ENCODE data around the gene HNRNPUL1.
"Not testable (repeated sequence)": the region's sequence is repeated elsewhere in the genome, so short reads cannot be mapped to it uniquely, and the experiment has no call there.

The HNRNPUL1 gene

DNA sequence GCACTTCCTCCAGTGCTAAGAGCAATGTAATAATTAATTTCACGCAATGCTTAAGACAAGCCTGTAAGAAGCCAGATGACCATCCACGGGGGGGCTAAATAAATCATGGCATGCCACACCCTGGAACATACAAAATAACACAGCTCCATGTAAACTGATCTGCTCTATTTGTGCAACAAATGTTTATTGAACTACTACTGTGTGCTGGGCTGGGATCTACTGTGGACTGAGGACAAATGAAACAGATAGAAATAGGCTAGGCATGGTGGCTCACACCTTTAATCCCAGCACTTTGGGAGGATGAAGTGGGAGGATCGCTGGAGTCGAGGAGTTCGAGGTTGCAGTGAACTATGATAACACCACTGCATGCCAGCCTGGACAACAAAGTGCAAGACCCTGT is 68.3 kb downstream of the HNRNPUL1 start:
- no peak for DNase-seq (ENCODE audit: low read depth)
- TF ChIP-seq, protein P1, sequence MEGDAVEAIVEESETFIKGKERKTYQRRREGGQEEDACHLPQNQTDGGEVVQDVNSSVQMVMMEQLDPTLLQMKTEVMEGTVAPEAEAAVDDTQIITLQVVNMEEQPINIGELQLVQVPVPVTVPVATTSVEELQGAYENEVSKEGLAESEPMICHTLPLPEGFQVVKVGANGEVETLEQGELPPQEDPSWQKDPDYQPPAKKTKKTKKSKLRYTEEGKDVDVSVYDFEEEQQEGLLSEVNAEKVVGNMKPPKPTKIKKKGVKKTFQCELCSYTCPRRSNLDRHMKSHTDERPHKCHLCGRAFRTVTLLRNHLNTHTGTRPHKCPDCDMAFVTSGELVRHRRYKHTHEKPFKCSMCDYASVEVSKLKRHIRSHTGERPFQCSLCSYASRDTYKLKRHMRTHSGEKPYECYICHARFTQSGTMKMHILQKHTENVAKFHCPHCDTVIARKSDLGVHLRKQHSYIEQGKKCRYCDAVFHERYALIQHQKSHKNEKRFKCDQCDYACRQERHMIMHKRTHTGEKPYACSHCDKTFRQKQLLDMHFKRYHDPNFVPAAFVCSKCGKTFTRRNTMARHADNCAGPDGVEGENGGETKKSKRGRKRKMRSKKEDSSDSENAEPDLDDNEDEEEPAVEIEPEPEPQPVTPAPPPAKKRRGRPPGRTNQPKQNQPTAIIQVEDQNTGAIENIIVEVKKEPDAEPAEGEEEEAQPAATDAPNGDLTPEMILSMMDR (IDR thresholded peaks at IDR 0.05; ENCODE audit: control insufficient read depth, extremely low read depth, insufficient read depth), result no peak

DNA sequence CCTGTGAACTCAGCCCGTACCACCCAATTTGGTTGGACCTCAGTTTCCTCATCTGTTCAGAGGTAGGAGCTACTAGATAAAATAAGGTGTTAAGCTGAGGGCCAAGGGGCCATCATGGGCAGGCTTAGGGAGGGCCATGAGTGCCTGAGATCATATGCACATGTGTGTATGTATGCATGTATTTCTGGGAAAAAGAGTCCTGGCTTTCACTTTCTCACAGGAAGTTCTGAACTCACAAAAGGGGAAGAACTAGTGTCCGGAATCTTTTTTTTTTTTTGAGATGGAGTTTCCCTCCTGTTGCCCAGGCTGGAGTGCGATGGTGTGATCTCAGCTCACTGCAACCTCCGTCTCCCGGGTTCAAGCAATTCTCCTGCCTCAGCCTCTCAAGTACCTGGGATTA is 70.6 kb downstream of the HNRNPUL1 start:
- H3K4me3 ChIP-seq (ENCODE audit: low read depth, low read length), result no peak overlapping the region
- TF ChIP-seq, protein P1 (IDR thresholded peaks at IDR 0.05; ENCODE audit: control insufficient read depth, extremely low read depth, insufficient read depth), result no peak
- no peak for DNase-seq (ENCODE audit: low read depth)

More for the DNA sequence above, 68.3 kb downstream of the HNRNPUL1 start:
- H3K4me3 ChIP-seq (ENCODE audit: low read depth, low read length), result no peak overlapping the region

DNA sequence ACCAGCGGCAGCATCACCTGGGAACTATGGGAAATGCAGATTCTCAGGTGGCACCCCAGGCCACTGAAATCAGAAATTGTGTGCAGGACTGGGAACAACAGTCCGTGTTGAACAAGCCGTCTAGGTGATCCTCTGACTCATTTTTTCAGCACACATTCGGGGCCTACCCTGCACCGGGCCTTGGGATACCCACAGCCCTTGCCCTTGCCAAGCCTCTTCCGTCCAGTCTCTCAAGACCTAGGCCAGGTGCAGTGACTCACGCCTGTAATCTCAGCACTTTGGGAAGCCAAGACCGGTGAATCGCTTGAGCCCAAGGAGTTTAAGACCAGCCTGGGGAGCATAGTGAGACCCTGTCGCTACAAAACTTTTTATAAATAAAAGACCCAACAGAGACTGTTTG is 71.3 kb downstream of the HNRNPUL1 start:
- DNase-seq (ENCODE audit: low read depth), result no peak
- TF ChIP-seq, protein P1 (IDR thresholded peaks at IDR 0.05; ENCODE audit: control insufficient read depth, extremely low read depth, insufficient read depth), result no peak
- no peak overlapping the region for H3K4me3 ChIP-seq (ENCODE audit: low read depth, low read length)

DNA sequence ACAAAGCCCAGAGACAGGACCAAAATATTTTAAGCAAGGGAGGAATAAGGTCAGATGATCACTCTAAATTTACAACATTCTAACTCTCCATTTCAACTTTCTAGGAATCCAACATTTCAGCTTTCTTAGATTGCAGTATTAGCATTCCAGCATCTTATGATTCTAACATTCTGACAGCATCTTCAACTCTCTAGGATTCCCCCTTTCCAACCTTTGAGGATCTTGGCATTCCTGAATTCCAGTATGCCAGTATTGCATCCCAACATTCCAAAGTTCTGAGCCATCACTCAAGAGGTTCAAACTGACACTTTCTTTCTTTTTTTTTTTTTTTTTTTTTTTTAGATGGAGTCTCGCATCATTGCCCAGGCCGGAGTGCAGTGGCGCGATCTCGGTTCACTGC is 75.8 kb downstream of the HNRNPUL1 start:
- DNase-seq (ENCODE audit: low read depth), result no peak
- TF ChIP-seq, protein P1 (IDR thresholded peaks at IDR 0.05; ENCODE audit: control insufficient read depth, extremely low read depth, insufficient read depth), result no peak
- no peak overlapping the region for H3K4me3 ChIP-seq (ENCODE audit: low read depth, low read length)

DNA sequence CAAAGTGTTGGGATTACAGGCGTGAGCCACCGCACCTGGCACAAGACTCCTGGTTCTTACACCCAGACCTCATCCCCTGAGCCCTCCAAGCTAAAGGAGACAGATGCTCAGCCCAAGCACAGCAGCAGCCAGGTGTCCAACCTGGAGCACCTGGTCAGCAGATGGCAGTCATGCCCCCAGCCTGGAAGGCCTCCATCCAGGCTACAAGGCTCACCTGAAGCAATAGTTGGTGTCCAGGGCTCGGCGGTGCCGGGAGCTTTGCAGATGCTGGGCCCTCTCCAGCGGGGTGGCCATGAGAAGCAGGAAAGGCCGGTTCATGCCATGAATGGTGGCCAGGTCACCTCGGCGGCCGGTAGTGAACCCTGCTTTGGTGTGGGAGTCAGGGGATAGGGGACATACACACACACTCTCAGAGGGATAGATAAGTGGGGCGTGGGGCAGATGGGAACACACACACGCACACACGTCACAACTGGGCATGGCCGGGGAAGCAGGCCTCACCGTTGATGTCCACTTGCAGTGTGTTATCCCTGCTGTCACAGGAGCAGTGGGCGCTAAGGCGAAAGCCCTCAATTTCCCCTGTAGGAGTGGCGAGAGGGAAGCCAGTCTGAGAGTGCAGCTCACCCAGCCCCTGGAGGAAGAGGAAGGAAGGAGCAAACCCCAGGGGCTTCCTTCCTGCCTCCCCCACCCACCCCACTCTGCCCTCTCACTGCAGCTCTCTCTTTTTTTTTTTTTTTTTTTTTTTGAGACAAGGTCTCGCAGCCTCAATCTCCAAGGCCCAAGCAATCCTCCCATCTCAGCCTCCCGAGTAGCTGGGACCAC is 77.7 kb downstream of the HNRNPUL1 start:
- TF ChIP-seq, protein P1 (IDR thresholded peaks at IDR 0.05; ENCODE audit: control insufficient read depth, extremely low read depth, insufficient read depth), result peak; percentile 55
- H3K4me3 ChIP-seq (ENCODE audit: low read depth, low read length), result no peak overlapping the region
- no peak for DNase-seq (ENCODE audit: low read depth)

DNA sequence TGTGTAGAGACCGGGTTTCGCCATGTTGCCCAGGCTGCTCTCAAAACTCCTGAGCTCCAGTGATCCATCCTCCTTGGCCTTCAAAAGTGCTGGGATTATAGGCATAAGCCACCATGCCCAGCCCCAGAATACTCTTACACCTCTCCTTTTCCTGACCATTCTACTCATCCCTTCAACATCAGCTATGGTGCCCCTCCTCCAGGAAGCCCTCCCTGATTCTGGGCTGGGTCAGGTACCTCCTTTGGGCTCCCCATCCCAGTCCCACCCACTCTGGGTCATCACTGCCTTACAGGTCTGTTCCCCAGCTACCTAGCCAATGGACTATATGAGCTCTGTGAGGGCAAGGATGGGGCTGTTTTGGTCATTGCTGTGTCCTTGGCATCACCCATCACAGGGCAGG is 80.0 kb downstream of the HNRNPUL1 start:
- H3K4me3 ChIP-seq (ENCODE audit: low read depth, low read length), result no peak overlapping the region
- TF ChIP-seq, protein P1 (IDR thresholded peaks at IDR 0.05; ENCODE audit: control insufficient read depth, extremely low read depth, insufficient read depth), result no peak
- DNase-seq (ENCODE audit: low read depth), result no peak

DNA sequence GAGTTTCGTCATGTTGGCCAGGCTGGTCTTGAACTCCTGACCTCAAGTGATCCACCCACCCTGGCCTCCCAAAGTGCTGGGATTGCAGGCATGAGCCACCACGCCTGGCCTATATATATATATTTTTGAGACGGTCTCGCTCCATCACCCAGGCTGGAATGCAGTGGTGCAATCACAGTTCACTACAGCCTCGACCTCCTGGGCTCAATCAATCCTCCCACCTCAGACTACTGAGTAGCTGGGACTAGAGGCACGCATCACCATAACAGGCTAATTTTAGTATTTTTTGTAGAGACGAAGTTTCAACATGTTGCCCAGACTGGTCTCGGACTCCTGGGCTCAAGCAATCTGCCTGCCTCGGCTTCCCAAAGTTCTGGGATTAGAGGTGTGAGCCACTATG is 82.7 kb downstream of the HNRNPUL1 start:
- DNase-seq (ENCODE audit: low read depth); H3K4me3 ChIP-seq (ENCODE audit: low read depth, low read length): not testable (repeated sequence)
